HL-60 (cell line): ENCODE measurements around the gene RNF26.

Experiments used
- DNase-seq, 2 experiments: peaks; one replicate each; pipeline ENCODE4 v3.0.0-alpha.2; 2010 to 2020; ENCODE audit warnings: low read depth in 1 of 2, low spot score in 1 of 2
- H3K27ac ChIP-seq: fragments of 250-450 bp; sonication (Bioruptor Pico); replicated peaks from 2 replicates; pipeline ENCODE4 v1.5.1; 2020; ENCODE audit warnings: mild to moderate bottlenecking, moderate library complexity
- H3K27me3 ChIP-seq: fragments of 250-450 bp; sonication (Bioruptor Pico); 2 replicates; pipeline ENCODE4 v1.5.1; 2021; ENCODE audit warnings: mild to moderate bottlenecking, moderate library complexity; ENCODE audit not compliant: insufficient read depth, poor library complexity, severe bottlenecking
- H3K4me3 ChIP-seq: replicated peaks from 2 replicates; pipeline ENCODE4 v1.5.1; 2011; ENCODE audit warnings: mild to moderate bottlenecking, control low read depth, low read length; ENCODE audit not compliant: insufficient read depth
- CTCF ChIP-seq: IDR thresholded peaks from one replicate; pipeline ENCODE4 v1.5.1; 2011; ENCODE audit warnings: low read length, control low read depth, inconsistent platforms; ENCODE audit not compliant: insufficient read depth
- GABPA ChIP-seq: IDR thresholded peaks from 2 replicates; pipeline ENCODE4 v1.6.1; 2012; ENCODE audit warnings: low read depth
- POLR2AphosphoS5 ChIP-seq: IDR thresholded peaks from 2 replicates; pipeline ENCODE4 v1.6.1; 2012; ENCODE audit warnings: low read depth
- REST ChIP-seq: IDR thresholded peaks from 2 replicates; pipeline ENCODE4 v1.6.1; 2012; ENCODE audit warnings: low read depth; ENCODE audit not compliant: insufficient replicate concordance
- SPI1 ChIP-seq: IDR thresholded peaks from 2 replicates; pipeline ENCODE4 v1.6.1; 2012; ENCODE audit warnings: low read depth, mild to moderate bottlenecking, borderline replicate concordance

Gene RNF26

GRCh38 chr11:119374632-119375336 is 40.5 kb downstream of the RNF26 start:
- Histone ChIP-seq H3K4me3 (no peak overlapping the region), H3K27me3 (peaks cover 2% of the 10 kb centered on the region), H3K27ac (no peak overlapping the region)
- DNase-seq: no peak
- TF ChIP-seq SPI1: no peak
- no peak for TF ChIP-seq CTCF
- no peak for TF ChIP-seq GABPA
- TF ChIP-seq POLR2AphosphoS5: no peak
- no peak for TF ChIP-seq REST

- Histone ChIP-seq H3K27ac (no peak overlapping the region), H3K4me3 (no peak overlapping the region), H3K27me3 (peaks cover 2% of the 10 kb centered on the region)
- TF ChIP-seq GABPA (no peak), CTCF (no peak), SPI1 (no peak), POLR2AphosphoS5 (no peak), REST (no peak)
- DNase-seq: no peak
Measured at GRCh38 chr11:119375337-119376196, 41.2 kb downstream of the RNF26 start.

- DNase-seq: no peak
- TF ChIP-seq SPI1: no peak
- TF ChIP-seq REST: no peak
- TF ChIP-seq POLR2AphosphoS5: no peak
- TF ChIP-seq CTCF: no peak
- TF ChIP-seq GABPA: no peak
- Histone ChIP-seq H3K27me3 (peaks cover 2% of the 10 kb centered on the region), H3K27ac (no peak overlapping the region), H3K4me3 (no peak overlapping the region)
Measured at GRCh38 chr11:119376197-119376847, 42.0 kb downstream of the RNF26 start.
